ENCODE results near the gene LDAH.

GRCh38 chr2:20667151-20667530 is 155.8 kb downstream of the LDAH start:
- TF ChIP-seq CTCF (IDR thresholded peaks at IDR 0.05): no peak
- TF ChIP-seq TCF7L2 (IDR thresholded peaks at IDR 0.05; ENCODE audit: low read depth, low read length): no peak
- no peak for TF ChIP-seq SIN3A (IDR thresholded peaks at IDR 0.05; ENCODE audit: borderline replicate concordance, insufficient read depth, low read depth, low read length)
- TF ChIP-seq POLR2AphosphoS5 (IDR thresholded peaks at IDR 0.05; ENCODE audit: low read depth, low read length): no peak
- TF ChIP-seq REST (IDR thresholded peaks at IDR 0.05; ENCODE audit: insufficient read depth in 1 of 2, low read depth in 2 of 2, low read length in 1 of 2): no peak

Measured in Panc1 (cell line).